Umbilical cord (tissue), 2 donors: ENCODE data around the gene ZNF597. TPM values are rescaled to one million over a fixed set of nuclear protein-coding genes. Genes with fewer than 3 reads are reported as not detected.

Source experiments
- DNase-seq: peaks from one replicate; pipeline ENCODE4 v3.0.0-alpha.2; 2015; ENCODE audit warnings: low spot score
- total RNA-seq: library from RNA; depleted of rRNA; stranded (reverse); fragments of >200 nt; gene quantifications from one replicate; pipeline ENCODE4 v1.2.3, GENCODE V29; 2014; ENCODE audit warnings: low replicate concordance; ENCODE audit not compliant: insufficient read depth

The ZNF597 gene
- total RNA-seq, 1 donor from 2014 or later = 6.0 TPM

DNA sequence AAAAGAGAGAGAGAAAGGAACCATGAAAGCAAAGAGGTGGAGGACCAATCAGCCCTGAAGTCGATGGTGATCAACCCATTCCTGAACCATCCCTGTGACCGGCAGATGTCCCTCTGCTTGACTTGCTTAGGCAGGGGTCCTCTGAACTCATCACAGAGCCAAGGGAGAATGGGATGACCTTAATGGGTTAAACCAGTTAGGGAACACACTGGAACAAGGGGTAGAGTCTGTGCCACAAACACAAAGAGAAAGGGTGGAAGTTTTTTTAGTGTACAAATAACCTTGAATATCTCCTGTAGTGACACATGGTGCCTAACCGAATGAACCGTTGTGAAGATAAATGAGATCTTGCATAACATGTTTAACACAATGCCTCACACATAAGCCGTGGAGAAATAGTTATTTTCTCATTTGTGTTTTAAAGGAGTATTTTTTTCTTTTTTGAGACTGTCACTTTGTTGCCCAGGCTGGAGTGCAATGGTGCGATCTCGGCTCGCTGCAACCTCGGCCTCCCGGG, 11.4 kb upstream of the ZNF597 start:
- DNase-seq = no peak

DNA sequence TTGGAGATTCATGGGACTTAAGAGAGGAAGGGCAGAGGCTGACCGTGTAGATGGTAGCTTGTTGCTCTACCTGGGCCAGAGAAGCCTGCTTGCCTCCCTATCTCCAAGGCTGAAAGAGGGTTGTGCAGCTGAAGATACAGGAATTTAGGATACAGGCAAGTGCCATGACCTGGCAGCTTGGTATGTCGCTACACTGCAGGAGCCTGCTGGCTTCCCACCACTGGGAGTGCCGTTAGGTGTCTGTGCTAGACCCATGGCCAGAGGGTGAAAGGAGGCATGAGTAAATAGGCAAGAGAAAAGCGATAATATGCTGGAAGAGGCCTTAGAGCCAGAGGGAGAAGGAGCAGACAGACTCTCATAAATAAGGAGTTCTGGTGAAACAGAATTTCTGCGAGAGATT, 10.8 kb upstream of the ZNF597 start:
- no peak for DNase-seq

DNA sequence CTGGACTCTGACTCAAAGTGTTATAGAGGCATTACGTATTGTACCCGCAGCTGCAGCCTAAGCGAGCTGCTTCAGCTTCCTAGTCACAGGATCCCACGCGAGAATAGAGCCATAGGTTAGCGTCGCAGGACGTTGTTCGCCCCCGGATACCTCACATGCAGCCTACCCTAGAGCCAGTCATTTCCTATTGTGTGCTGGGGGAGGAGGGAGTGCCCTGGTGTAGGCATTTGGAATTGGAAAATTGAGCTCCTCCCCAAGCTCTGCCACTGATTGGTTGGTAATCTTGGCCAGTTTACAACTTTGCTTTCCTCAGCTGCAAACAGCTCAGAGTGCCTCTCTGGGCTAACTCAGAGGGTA, 706 bp upstream of the ZNF597 start:
- peak; percentile 50 for DNase-seq

DNA sequence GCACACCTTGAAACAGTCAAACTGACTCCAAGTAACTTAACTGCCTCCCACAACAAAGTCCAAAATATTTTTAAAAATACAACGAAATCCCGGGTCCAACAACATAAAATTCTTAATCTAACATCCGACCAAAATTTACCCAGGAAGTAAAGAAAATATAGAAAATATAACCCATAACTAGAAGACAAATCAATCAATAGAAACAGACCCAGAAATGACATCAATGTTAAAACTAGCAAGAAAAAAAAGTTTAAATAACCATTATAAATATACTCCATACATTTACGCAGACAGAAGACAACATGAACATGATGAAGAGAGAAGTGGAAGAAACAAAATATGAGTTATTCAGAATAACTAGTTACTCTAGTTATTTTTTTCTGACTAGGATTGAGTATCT, 3.7 kb downstream of the ZNF597 start:
- DNase-seq = no peak

DNA sequence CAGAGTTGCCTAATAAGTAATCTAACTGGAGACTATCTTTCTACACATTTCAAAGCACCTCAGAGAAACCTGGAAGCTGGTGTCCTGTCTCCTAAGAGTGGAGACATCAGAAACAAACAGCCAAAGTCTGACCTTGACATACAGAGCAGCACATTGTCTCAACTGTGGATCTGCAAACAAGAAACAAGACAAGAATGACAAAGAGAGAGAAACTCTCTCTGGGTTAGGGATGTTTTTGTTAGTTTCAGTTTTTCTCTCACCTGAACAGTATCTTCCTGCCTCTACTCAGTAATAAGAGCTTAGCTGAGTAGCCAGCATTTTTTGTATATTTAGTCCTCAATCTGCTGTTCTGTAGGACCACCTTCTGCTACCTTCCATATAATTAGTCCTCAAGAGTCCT, 8.9 kb downstream of the ZNF597 start:
- DNase-seq = no peak

DNA sequence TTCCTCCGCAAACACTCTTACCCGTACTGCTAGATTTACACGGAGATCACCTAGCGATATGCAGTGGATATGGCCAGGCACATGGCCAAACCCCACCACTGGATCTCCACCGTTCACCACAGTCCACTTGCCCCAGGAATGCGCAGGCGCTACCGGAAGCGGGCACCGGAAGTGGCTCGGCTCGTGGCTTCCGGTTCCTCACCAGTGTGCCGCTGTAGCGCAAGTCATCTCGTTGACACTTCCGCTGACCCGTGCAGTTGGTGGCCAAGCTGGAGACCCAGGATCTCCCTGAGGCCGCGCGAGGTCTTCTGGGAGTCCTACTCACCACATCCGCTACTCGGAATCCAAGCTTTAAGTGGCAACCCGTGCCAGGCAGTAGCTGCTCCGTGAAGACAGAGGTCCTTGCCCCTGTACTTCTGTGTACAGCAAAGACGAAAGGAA, 11.5 kb downstream of the ZNF597 start:
- peak; percentile 44 for DNase-seq

DNA sequence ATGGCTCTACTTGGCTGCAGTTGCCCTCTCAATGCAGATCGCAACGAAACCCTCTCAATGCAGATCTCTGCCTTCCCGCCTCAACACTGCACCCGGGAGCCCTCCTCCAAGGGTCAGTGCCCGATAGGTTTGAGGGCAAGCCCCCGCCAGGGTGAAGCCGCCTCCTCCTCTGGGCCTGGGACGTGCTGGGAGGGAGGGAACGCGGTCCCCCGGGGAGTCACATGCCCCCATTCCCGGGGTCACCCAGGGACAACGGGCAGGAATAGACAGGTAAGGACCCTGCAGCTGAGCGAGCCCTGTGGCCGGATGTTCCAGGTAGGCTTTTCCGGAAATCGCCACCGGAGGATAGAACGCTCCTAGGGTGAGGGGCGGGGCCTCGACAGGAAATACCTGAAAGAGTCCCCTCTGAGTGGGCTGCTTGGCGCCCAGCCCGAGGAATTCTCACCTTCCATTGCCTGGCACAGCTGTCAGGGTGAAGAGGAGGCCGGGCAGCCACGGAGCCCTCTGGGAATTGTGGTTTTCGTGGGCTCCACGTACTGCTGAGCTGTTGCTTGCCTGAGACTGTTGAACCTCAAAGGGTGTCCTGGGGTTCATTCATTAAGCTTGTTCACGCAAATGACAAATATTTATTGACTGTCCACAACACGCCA, 29.4 kb downstream of the ZNF597 start:
- DNase-seq = no peak

DNA sequence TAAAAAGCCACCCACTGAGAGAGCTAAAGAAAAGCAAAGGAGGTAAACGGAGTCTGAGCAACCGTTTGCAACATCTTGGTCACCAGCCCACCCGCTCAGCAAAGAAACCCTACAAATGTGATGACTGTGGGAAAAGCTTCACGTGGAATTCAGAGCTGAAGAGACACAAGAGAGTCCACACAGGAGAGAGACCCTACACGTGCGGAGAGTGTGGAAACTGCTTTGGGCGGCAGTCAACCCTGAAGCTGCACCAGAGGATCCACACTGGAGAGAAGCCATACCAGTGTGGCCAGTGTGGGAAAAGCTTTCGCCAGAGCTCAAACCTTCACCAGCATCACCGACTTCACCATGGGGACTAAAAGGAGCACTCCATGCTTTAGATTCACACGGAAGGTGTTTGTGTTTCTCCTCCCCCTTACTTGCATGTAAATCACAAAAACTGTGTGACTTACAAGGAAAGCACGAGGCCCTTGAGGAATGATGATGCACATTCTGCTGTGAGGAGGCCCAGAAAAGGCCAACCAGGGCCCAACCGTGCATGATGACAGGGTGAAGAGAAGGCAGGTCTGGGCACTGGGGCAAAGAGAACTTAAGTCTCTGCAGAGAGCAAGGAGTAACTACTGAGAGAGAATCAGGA, 34.6 kb downstream of the ZNF597 start:
- DNase-seq = no peak

DNA sequence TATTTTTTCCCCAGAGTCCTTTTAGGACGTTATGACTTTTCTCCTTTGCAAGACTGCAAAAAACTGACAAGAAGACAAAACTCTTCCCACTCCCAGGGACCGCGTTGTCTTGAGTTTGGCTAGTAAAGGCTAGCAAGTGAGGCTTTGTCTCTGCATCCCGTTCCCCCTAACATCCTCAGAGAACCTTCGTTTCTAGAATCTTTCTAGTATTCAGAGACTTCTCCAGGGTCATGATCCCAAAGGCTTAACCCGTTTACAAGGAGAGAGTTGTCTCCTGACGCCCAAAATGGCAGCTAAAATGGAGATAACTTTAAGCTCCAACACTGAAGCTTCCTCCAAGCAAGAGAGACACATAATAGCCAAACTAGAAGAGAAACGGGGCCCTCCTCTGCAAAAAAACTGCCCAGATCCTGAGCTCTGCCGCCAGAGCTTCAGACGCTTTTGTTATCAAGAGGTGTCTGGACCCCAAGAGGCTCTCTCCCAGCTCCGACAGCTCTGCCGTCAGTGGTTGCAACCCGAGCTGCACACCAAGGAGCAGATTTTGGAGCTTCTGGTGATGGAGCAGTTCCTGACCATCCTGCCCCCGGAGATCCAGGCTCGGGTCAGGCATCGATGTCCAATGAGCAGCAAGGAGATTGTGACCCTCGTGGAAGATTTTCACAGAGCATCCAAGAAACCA, 41.4 kb downstream of the ZNF597 start:
- peak; percentile 9 for DNase-seq

DNA sequence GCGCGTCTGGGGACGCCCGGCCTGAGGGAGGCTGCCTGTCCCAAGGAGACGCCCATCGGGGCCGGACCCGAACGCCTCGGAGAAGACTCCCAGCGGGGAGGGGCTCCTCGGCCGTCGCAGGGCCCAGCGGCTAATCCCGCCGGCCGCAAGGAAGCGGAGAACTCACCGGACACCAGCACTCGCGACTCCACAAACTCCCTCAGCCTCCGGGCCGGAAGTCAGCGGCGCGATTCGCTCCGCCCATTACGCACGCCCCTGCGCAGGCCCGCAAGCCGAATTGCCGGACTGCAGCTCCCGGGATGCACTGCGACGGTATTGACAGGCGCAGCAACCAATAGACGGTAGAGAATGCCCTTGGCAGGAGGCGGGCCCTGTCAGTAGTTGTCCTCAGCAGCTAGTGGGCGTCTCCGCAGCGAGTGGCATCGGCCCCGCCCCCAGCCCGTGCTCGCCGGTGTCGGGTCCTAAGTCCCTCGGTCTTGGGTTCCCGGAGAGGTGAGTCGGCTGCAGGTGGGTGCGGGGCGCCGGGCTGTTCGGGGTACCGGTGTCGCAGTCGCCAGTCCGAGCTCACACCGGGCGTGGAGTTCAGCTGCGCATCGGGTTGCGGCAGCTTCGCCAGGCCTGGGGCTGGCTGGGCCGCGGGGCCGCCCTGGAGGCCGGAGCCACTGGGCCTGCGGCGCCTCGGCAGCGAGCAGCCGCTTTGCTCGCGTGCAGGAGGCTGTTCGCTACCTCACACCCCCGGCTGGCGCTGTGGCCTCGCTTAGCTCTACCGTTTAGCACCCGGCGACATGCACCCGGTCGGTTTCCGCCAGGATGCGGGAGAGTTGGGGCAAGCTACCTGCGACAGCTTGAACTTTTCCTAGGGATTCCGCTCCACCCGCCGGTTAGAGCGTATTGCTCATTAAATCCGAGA, 42.3 kb downstream of the ZNF597 start, which contains the start of the genes ZNF174 and ZSCAN32:
ZNF174 (plus strand) TSS at position 437 of the 910 bp plus-strand sequence. CDS start 790 bp downstream, outside the sequence.
ZSCAN32 (minus strand) TSS at position 226 of the 910 bp plus-strand sequence. CDS start 3,447 bp downstream, outside the sequence.
- peak; percentile 99 for DNase-seq

DNA sequence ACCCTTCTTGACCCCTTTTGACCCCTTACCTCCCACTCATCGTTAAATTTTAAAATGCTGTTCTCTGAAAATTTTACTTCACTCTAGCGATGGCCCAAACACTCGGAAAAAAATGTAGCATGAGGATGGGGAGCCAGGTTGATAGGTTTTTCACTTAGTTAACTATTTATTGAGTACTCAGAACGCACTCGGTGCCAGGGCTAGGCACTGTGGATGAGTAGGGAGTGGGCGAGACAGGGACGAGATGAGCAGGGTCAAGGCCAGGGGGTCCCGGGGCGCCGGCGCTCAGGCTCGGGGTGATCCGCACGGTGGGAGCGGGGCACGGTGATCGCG, 42.9 kb downstream of the ZNF597 start:
- no peak for DNase-seq

DNA sequence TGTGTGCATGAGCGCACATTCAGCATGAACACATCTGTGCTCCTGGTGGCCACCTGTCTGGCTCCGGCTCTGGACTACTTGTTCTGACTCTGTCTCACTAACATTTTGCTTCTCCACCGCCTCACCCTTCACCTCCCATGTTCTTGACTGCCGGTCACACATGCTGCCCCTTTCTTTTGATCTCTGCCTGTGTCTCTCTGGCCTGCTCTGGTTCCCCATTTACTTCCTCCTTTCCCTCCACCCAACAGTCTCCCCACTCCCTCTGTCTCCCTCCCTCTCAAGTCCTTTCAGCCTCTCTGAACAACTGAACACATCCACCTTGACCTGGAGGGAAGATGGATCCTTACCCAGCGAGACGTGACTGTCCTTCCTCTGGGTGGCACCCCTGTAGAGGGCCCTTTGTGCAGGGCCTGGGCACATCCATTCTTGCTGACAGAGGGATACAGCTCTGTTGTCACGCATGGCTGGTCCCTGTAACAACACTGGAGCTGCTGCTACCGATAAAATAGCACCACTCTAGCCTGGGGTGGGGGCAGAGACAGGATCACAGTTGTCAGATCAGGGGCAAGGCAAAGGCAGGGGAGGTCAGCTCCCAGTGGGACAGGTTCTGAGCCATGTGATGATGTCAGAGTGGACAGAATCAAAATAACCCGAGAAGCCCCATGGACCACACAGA, 53.5 kb downstream of the ZNF597 start:
- DNase-seq = no peak

DNA sequence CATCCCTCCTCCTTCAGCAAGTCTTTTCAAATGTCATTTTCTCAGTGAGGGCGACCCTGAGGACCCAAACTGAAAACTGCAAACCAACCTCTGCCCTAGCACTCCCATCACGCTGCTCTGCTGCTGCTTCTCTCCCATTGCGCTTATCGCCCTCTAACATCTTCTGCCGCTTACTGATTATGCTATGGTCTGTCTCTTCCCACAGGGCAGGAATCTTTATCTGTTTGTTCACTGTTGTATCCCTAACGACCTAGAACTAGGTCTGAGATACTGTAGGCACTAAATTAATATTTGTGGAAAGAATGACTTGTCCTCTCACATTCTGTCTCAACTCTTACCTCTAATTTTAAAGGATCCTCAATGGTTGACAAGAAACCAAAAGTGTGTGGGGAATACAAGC, 55.0 kb downstream of the ZNF597 start:
- no peak for DNase-seq

DNA sequence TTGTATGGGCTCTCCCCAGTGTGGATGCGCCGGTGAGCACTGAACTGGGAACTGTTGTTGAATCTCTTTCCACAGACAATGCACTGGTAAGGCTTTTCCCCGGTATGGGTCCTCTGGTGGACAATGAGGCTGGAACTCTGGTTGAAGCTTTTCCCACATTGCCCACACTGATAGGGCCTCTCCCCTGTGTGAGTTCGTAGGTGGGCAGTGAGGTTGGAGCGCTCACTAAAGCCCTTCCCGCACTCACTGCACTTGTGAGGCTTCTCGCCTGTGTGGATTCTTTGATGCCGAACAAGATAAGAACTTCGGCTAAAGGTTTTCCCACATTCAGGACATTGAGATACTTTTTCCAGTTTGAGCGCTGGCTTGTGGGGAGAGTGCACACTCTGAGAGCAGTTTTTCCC, 60.3 kb downstream of the ZNF597 start:
- no peak for DNase-seq

Other genes starting within 250 kb of the ZNF597 start
- 13.5 TPM for gene ZNF200, start 208.3 kb downstream of the ZNF597 start, total RNA-seq
- gene MEFV, start 186.9 kb downstream of the ZNF597 start, total RNA-seq = 6.7 TPM
- 53.7 TPM for gene ZNF263, start 160.0 kb downstream of the ZNF597 start, total RNA-seq
- gene TIGD7, start 138.1 kb downstream of the ZNF597 start, total RNA-seq = 20.5 TPM
- gene ZNF75A, start 138.0 kb downstream of the ZNF597 start, total RNA-seq = 28.4 TPM
- gene OR2C1, start 87.6 kb downstream of the ZNF597 start, total RNA-seq = 3.6 TPM
- 13.7 TPM for gene ZSCAN32, start 42.5 kb downstream of the ZNF597 start, total RNA-seq
- gene ZNF174, start 42.3 kb downstream of the ZNF597 start, total RNA-seq = 3.9 TPM
- gene NAA60, start 176 bp upstream of the ZNF597 start, total RNA-seq = 41.9 TPM
- gene C16orf90, start 52.0 kb upstream of the ZNF597 start, total RNA-seq = not detected
- 33.5 TPM for gene CLUAP1, start 57.5 kb upstream of the ZNF597 start, total RNA-seq
- gene NLRC3, start 133.9 kb upstream of the ZNF597 start, total RNA-seq = 9.1 TPM
- gene SLX4, start 168.1 kb upstream of the ZNF597 start, total RNA-seq = 4.8 TPM
- 43.3 TPM for gene DNASE1, start 211.2 kb upstream of the ZNF597 start, total RNA-seq